Measurements from ENCODE around the gene PRR35.

PRR35 gene

DNA sequence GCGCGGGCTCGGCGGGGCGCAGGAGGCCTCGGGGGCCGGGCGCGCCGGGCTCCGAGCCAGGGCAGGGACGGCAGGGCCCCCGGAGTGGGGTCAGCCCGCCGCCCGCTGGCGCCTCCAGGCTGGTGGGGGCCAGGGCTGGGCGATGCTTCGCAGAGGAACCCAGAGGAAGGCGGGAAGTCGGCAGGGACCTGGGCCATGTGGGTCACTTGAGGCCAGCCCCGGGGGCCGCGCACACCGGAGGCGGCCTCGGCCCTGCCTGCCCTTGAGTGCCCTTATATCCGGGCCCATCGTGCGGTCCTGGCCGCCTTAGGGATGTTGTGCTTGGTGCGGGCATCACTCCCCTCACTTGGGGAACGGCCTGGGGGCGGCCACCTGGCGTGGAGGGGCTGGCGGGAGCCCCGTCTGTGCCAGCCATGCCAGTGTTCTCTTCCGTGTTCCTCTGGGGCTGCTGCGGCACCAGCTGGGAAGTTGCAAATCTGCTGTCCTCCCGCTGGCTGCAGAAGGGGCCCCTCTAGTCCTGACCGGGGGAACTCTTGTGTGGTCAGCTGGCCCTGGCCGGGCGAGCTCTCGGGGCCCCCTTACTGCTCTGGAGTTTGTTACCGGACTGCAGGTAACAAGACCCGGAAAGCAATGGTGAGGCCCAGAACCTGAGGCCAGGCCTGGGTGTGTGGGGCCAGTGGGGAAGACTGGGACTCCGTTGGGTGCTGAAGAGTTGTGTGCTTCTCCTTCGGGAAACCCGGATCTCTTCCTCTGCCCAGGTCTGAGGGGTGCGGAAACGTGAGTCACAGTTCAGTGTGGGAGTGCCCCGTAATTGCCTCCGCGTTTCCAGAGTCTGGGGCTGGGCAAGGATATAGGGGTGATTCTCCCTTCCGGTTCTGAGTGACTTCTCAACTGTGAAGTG, 31.8 kb upstream of the PRR35 start:
- DNase-seq = no peak

DNA sequence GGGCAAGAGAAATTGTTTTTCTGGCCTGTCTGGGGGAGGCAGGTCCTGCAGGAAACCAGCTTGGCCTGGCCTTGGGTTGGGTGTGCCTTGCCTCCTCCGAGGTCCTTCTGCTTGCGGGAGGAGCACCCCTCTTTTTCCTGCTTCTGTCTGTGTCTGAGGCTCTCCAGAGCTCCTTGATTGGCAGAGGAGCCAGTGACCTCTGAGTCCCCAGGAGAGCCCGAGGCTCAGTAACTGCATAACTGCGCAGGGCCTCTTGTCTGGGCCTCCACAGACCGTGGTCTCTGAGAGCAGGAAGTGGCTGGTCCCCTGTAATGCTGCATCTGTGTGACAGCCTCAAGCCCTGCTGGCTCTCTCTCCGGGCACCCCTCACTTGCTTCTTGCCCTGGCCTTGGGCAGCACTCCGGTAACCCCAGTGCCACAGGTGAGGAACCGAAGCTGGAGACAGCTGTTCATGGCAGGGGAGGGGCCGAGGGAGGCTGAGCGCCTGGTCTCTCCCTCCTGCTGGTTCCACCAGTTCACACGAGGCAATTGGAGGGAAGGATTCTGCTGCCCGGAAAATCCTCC, 31.1 kb upstream of the PRR35 start:
- no peak for DNase-seq

DNA sequence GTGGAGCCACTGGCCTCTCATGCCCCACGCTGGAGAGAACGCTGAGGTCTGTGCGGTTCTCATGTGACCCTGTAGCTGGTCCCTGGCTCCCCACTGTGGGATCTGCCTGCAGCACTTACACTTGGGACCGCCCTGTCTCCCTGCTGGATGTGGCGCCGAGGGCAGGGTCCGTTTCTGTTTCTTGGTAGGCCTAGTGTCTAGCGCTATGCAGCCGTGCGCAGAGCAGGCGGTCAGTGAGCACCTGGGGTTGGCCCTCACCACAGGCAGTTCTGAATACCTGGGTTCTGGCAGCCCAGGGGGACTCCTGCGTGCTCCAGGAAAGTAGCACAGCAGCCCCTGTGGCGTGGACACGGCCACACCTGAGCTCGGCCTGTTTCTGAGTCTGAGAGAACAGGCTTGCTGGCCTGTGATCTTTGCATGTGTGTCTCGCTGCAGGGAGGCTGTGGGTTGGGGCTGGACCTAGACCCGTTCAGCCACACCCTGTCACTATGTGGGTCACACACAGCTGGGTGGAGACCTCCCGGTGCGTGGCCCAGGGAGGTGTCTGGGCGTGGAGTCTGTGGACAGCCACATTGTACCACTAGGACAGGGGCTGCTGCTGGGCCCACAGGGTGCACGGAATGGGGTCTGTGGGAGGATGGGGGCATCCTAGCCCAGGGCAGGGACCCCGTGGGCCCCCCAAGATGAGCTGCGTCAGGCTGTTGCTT, 29.9 kb upstream of the PRR35 start:
- no peak for DNase-seq

DNA sequence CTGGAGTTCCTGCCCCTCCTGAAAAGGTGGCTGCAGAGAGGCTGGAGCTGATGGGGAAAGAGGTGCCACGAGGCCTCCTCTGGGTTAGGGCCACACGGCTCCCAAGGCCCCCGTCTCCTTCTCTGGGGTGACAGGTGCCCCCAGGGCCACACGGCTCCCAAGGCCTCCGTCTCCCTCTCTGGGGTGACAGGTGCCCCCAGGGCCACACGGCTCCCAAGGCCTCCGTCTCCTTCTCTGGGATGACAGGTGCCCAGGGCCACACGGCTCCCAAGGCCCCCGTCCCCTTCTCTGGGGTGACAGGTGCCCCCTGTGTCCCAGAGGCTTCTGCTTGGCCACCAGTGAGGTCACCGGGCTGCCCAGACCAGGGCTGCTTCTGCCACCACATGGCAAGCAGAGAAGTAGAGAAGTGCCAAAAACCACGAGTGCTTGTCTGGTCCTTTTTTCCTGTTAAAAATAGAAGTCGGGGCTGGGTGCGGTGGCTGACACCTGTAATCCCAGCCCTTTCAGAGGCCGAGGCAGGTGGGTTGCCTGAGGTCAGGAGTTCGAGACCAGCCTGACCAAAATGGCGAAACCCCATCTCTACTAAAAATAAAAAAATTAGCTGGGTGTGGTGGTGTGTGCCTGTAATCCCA, 28.6 kb upstream of the PRR35 start:
- no peak for DNase-seq

DNA sequence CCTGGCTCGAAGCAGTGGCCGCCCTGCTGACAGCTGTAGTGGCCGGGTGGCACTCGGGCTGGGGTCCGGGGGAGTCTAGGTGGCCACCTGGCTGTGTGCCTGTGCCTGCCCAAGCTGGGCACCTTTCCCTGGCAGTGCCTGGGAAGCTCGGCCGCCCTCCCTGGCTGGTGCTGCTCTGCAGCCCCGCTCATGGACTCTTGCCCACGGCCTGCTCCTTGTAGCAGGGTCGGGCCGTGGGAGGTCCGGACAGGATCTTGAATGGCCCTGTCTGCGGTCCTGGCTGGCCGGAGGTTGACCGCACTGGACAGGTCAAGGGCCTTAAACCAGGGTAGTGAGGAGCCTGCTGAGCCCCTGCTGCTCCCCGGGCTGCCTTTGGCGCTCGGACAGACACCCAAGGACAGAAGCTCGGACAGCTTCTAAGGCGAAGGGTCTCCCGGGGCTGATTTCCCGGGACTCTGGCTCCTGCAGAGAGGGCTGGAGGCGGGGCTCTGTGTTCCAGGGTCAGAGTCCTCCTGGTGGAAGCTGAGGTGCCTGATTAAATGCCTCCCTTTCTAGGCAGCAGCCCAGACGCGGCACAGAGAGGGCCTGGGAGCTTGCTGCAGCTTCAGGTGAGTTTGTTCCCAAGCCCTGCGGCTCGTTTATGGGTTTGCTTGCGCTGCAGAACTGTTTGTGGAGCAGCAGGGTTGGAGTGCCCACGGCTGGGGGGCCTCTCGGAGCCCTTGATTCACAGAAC, 26.6 kb upstream of the PRR35 start:
- DNase-seq = no peak

DNA sequence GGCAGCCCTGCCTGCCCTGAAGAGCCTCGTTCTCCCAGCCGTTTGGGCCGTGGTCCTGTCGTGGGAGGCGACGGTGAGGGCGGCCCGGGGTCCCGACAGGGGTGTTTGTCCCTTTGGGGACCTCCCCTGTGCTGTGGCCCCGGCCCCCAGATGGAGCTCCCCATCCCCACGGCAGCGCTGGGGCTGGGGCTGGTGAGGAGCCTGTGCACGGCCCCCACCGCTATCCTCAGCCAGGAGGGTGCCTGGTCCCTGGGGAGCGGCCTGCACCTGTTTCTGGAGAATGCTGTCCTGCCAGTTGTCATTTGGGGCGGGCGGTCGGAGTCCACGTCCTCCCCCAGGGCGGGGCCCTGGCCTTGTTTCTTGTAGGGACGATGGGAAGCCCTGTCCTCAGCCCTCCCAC, 26.1 kb upstream of the PRR35 start:
- no peak for DNase-seq

DNA sequence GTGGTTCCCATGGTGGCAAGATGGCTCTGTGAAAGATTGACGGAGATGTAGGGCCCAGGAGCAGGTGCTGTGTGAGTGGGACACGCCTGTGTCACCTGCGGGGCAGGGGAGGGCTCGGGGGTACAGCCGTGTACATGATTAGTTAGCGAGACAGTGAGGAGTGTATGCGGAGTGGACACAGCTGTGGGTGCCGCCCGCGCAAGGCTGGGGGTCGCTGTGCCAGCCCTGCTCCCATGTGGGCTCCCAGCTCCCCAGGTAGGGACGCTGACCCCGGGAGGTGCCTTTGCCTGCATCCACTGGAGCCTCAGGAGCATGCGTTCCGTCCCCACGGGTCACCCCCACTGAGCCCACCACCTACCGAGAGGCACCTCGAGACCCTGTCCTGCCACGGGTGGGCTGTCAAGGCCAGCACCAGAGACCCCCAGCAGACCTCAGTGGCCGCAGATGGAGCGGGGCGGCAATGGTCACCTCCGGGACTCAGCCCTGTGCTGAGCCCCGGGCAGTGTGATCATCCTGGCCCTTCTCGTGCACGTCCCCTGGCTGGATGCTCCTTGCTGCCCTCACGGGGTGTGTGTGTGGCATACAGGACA, 25.2 kb upstream of the PRR35 start:
- no peak for DNase-seq

DNA sequence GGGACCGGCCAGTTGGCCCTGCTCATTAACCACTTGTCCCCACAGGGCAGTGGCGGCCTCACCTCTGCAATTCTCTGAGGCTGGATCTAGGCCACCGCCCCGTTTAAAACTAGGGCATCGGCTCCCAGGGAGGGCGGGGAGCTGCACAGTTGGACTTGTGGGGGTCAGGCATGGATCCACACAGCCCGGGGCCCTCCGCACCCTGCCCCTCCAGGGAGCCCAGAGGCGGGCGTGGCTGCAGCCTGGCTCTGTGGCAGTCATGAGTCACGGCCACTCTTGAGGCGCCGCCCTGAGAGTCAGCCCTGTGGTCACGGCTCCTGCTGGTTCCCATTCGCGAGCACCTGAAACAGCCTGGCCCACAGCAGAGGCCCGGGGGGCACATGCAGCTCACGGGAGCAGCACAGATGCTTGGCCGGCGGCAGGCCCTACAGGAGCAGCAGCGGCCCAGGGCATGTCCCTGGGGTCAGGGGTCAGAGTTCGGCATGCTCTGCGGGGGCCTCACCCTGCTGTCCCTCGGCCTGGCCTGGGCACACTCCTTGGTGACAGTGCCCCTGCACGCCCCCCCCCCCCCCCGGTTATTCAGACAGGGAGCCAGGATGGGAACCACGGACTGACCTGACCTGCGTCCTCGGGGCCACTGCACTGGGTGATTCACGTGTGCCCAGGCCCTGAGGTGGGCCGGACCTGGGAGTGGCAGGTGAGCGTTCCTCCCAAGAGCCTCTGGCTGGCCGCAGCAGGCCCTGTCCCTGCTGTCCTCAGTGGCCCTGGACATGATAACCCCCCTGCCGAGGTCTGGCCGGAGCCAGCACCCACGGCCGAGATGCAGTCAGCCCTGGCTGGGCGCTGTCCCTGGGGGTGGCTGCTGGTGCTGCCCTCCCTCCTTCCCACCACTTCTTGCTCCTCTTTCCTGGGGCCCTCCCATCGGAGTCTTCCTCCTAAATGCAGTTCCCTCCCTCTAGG, 24.5 kb upstream of the PRR35 start:
- no peak for DNase-seq

DNA sequence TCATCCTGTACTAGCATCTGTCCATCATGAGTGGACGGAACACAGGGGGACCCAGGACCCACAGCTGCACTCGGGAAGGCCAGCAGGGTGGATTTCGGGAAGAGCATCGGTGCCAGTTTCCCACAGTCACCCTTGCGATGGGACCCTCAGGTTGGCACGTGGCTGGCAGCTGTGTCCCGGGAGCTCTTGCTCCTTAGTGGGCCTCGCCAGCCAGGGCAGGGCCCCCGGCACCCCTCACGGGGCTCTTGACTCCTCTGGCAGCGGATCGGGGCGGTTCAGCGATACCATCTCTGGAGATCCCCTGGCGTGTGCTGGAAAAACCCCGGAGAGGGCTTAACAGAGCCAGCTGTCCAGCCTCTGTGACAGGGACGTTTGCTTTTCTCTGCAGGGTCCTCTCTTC, 23.4 kb upstream of the PRR35 start:
- no peak for DNase-seq

DNA sequence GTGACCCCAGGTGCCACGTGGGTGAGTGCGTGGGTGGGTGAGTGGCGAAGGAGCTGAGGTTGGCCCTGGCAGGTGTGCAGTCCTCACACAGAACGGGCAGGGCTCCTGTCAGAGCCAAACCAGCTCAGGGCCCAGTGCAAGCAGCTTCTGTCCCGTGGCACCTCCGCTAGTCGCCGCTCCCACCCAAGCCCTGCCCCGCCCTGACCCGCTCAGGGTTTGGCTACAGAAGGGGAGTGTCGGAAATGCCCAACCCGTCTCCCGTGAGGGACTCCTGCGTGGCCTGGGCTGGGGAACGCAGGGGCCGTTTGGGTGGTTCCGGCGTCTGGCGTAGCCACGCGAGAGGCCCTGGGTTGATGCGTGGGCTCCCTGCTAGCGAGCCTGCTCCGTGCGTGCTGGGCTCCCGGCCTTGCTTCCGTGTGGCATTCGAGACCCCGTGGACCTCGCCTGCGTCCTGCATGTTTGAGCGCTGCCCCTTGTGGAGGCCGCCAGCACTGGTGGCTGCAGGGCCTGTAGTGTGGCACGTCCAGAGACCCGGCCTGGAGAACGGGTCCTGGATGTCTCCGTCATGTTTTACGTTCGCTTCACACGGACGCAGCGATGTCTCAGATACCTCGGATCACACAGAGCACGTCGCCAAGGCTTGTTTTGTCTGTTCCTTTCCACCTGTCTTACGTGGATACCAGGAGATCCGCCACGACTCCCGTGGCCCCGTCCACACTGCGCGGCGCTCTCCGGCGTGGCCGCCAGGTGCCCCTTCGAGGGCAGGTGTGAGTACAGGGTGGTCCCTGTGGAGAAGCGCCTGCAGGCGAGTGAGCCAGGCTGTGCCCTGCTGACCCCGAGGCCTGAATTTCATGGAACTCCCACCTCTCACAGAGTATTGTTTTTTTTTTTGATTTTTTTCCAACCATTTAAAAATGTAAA, 22.5 kb upstream of the PRR35 start:
- DNase-seq = no peak

DNA sequence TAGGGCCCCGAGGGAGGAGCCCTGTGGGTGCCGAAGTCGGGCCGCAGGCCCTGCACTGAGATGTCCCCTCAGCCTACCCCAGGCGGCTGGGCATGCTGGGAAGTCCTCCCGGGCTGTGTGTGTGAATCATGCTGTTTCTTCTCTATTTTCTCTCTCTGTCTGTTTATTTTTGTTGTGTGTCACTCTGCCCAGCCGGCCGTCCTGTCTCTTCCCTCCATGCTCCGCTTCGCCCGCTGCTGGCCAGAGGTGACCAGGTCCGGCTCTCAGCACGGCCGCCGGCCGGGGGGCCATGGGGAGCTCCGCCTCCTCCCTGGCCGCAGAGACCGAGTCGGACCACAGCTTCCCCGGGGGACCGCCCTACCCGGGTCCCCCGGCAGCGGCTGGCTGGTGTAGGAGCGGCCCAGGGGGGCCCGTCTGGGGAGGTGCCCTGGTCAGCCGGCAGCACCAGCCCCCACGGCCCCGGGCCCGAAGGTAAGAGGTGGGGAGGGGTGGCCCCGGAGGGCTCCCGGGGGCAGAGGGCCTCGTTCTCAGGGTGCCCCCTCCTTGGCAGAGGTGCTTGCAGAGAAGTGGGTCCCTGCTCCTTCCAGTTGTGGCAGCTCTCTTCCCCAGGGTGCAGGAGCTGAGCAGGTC, 20.2 kb upstream of the PRR35 start:
- DNase-seq = no peak

DNA sequence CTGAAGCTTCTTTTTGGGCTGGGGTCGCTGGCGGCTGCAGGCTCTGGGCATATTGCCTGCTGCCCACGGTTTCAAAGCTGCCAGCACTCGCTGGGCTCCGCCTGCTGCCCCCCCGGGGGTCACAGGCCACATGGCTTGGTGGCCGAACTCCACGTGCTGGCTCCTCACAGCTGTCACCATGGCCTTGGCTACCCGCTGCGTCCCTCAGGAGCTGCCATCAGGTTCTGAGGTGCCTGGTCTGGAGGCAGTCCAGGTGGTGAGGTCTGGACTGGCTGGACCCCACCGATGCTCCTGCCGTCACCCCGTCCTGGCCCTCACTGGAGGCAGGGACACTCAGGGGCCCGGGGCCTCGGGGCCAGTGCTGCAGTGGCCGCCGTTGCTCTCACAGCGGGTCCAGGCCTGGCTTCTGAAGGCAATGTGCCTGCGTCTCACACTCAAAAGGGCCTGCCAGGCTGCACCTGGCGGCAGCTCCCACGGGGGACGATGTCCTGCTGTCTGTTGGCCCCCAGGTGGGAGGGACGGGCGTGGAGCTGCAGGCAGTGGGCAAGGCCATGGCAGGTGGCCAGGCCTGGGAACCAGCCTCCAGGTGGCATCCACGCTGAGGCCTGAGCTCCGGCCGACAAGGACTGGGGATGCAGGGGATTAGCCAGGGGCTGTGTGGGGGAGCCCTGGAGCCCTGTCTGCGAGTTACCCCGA, 19.4 kb upstream of the PRR35 start:
- no peak for DNase-seq

DNA sequence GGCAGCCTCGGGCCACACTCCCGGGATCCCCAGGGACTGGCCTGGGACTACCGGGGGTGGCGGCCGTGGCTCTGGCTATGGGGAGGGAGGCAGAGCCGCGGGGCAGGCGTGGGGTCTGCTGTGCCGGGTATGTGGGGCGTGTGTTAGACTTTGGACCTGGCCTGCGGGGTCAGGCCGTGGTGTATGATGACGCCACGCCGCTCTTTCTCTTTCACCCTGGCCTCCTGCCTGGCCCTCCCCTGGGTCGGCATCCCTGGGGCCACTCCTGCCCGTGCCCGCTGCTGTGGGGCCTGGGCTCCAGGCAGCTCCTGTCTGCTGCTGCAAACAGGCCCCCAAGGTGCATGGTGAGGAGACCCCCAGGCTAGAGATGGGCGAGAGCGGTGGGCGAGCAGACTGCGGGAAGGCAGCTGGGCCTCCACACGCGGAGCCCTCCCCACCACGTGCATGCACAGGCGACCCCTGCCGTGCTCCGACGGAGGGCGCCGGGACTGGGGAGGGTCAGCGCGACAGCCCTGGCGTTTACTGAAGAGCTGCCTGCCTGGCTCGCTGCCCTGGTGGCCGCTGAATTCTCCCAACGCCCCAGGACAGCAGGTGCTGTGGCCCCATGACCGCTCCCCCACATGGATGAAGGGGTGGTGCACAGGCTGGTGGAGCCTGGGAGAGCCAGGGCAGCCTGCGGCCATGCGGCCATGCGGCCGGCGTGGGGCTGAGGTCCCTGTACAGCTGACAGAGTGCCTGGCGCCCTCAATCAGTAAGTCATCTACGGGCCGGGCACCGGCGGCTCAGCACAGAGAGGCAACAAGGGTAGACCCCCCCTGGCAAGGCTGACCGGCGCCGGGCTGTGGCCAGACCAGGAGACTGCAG, 16.7 kb upstream of the PRR35 start:
- DNase-seq = no peak

DNA sequence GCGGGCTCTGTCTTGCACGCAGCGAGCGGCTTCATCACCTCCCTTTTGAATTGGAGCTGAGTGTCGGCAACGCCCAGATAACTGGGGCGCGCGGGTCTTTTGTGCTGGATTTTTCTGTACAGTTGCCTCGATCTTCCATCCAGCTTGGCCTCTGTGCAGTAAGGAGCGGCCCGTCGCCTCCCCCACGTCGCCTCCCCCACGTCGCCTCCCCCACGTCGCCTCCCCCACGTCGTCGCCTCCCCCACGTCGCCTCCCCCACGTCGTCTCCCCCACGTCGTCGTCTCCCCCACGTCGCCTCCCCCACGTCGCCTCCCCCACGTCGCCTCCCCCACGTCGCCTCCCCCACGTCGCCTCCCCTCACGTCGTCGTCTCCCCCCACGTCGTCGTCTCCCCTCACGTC, 15.7 kb upstream of the PRR35 start:
- no peak for DNase-seq

DNA sequence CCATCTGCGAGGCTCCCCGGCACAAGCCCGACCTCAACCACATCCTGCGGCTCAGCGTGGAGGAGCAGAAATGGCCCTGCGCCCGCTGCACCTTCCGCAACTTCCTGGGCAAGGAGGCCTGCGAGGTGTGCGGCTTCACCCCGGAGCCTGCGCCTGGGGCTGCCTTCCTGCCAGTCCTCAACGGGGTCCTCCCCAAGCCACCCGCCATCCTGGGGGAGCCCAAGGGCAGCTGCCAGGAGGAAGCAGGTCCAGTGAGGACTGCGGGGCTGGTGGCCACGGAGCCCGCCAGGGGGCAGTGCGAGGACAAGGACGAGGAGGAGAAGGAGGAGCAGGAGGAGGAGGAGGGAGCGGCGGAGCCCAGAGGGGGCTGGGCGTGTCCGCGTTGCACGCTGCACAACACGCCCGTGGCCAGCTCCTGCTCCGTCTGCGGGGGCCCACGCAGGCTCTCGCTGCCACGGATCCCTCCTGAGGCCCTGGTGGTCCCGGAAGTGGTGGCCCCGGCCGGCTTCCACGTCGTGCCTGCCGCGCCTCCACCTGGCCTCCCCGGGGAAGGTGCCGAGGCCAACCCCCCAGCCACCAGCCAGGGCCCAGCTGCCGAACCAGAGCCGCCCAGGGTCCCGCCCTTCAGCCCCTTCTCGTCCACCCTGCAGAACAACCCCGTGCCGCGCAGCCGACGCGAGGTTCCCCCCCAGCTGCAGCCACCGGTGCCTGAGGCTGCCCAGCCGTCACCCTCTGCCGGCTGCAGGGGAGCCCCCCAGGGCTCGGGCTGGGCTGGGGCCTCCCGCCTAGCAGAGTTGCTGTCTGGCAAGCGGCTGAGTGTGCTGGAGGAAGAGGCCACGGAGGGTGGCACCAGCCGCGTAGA, 13.1 kb upstream of the PRR35 start:
- DNase-seq = no peak

DNA sequence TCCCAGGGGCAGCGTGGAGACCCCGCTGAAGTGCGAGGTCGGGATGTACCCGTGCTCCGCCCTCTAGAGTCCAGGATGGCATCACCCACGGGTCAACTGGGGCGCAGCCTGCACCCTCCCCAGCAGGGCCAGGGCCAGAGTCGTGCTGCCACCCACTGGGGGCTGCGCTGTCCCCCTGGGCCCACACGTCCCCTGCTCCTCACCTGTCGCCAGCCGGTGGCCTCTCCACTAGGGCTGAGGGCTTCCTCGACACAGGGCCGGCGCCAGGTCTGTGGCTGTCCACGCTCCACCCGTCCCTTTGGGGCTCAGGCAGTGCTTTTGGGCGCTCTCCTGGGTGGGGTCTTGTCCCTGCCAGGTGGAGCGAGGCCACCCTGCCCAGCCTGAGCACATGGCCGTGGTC, 11.6 kb upstream of the PRR35 start:
- DNase-seq = no peak

Measured in left hindlimb (tissue), 1 donor.